Osteoblast (primary cell): ENCODE results near the gene TUBA4B. TPM values are rescaled to one million over a fixed set of nuclear protein-coding genes. Genes with fewer than 3 reads are reported as not detected.

Source experiments
- DNase-seq: peaks from one replicate; pipeline ENCODE4 v3.0.0; 2011; ENCODE audit warnings: low spot score, mixed read lengths; ENCODE audit not compliant: insufficient read length; ENCODE audit errors: missing footprints
- H2AFZ ChIP-seq: 2 replicates; pipeline ENCODE4 v1.6.0; 2011; ENCODE audit warnings: mild to moderate bottlenecking, low read length
- H3K27ac ChIP-seq: 2 replicates; pipeline ENCODE4 v1.5.1; 2011; ENCODE audit warnings: mild to moderate bottlenecking, low read depth, low read length, moderate library complexity
- H3K27me3 ChIP-seq: 2 replicates; pipeline ENCODE4 v1.6.0; 2012; ENCODE audit warnings: mild to moderate bottlenecking, control low read depth, inconsistent platforms, low read length, moderate library complexity; ENCODE audit not compliant: insufficient read depth
- H3K36me3 ChIP-seq: 2 replicates; pipeline ENCODE4 v1.5.1; 2011; ENCODE audit warnings: mild to moderate bottlenecking, low read length, control low read depth, moderate library complexity; ENCODE audit not compliant: insufficient read depth
- H3K4me1 ChIP-seq: 2 replicates; pipeline ENCODE4 v1.5.1; 2011; ENCODE audit warnings: mild to moderate bottlenecking, low read length, control low read depth, moderate library complexity; ENCODE audit not compliant: insufficient read depth
- H3K4me2 ChIP-seq: 2 replicates; pipeline ENCODE4 v1.6.0; 2011; ENCODE audit warnings: mild to moderate bottlenecking, low read length; ENCODE audit not compliant: insufficient read depth
- H3K4me3 ChIP-seq: fragments of 200-600 bp; sonication (generic); 3 replicates; pipeline ENCODE4 v1.5.1; 2012; ENCODE audit warnings: mild to moderate bottlenecking, low read length, inconsistent platforms; ENCODE audit not compliant: insufficient read depth
- H3K79me2 ChIP-seq: 2 replicates; pipeline ENCODE4 v1.6.0; 2012; ENCODE audit warnings: mild to moderate bottlenecking, low read length, control low read depth, inconsistent platforms; ENCODE audit not compliant: insufficient read depth
- H3K9me3 ChIP-seq: 2 replicates; pipeline ENCODE4 v1.5.1; 2011; ENCODE audit warnings: low read depth, low read length, control low read depth
- H4K20me1 ChIP-seq: 2 replicates; pipeline ENCODE4 v1.6.0; 2012; ENCODE audit warnings: mild to moderate bottlenecking, low read length, control low read depth; ENCODE audit not compliant: insufficient read depth
- CTCF ChIP-seq: IDR thresholded peaks from 2 replicates; pipeline ENCODE4 v1.5.1; 2011; ENCODE audit warnings: mild to moderate bottlenecking, low read depth, low read length, moderate library complexity; ENCODE audit errors: extremely low read depth
- total RNA-seq: library from RNA; depleted of rRNA; stranded (reverse); fragments of >200 nt; gene quantifications from 2 replicates; pipeline ENCODE4 v1.2.3, GENCODE V29; 2012

The TUBA4B gene
- total RNA-seq, 1 donor: not detected

DNA sequence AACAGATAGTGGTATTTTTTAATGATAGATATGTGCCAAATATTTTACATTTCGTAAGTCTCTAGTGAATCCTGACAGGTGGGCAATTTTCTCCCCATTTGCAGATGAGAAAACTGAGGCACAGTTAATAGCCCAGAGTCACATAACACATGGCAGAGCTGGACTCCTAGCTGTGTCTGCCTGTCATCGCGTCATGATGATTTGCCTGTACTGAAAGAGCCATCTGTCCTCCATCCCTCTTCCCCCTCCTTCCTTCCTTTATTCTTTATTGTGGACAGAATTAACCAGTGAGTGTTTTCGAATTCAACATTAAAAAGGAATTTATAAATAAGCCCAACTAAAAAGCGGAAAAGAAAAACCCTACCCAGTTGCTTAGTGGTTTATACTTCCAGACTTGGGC lies 29.3 kb downstream of the TUBA4B start:
- Histone ChIP-seq H3K9me3 (no peaks in the 10 kb centered on the region), H3K27me3 (no peaks in the 10 kb centered on the region), H3K79me2 (peaks cover 15% of the 10 kb centered on the region), H4K20me1 (peaks cover 7% of the 10 kb centered on the region), H3K4me2 (no peak overlapping the region), H3K4me3 (no peak overlapping the region), H2AFZ (no peak overlapping the region), H3K4me1 (peaks cover 32% of the 10 kb centered on the region), H3K27ac (no peak overlapping the region), H3K36me3 (peaks cover 38% of the 10 kb centered on the region)
- DNase-seq: no peak
- no peak for TF ChIP-seq CTCF

DNA sequence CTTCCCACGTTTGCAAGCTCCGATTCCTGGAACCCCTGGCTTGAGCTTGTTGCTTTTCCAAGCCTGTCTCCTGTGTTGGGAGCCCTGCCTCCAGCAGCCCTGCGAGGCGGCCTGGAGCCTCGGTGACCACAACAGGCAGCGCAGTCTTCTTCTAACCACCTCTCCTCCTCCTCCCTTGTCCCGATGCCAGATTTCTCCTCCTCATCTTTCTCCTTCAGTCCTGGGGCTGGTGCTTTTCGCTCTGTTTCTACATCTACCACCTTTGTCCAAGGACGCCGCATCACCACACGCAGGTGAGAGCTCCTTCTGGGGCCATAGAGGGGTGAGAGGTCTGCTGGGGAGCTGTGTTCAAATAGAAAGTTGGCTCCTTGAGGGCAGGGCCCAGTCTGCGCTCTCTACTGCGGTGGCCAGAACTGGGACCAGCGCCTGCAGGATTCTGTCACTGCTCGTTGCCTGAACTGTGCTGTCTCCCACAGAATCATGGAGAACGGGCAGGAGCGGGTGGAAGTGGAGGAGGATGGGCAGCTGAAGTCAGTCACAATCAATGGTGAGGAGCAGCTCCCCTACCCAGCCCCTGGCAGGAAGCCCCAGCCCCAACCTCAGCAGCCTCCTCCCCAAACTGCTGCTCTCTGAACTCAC lies 30.0 kb downstream of the TUBA4B start:
- Histone ChIP-seq H3K79me2 (peaks cover 15% of the 10 kb centered on the region), H3K9me3 (no peaks in the 10 kb centered on the region), H3K4me2 (no peak overlapping the region), H3K36me3 (peaks cover 38% of the 10 kb centered on the region), H3K4me3 (no peak overlapping the region), H3K27me3 (no peaks in the 10 kb centered on the region), H3K27ac (no peak overlapping the region), H4K20me1 (peaks cover 7% of the 10 kb centered on the region), H3K4me1 (peaks cover 25% of the 10 kb centered on the region), H2AFZ (no peak overlapping the region)
- DNase-seq: peak; percentile 83
- TF ChIP-seq CTCF: no peak

DNA sequence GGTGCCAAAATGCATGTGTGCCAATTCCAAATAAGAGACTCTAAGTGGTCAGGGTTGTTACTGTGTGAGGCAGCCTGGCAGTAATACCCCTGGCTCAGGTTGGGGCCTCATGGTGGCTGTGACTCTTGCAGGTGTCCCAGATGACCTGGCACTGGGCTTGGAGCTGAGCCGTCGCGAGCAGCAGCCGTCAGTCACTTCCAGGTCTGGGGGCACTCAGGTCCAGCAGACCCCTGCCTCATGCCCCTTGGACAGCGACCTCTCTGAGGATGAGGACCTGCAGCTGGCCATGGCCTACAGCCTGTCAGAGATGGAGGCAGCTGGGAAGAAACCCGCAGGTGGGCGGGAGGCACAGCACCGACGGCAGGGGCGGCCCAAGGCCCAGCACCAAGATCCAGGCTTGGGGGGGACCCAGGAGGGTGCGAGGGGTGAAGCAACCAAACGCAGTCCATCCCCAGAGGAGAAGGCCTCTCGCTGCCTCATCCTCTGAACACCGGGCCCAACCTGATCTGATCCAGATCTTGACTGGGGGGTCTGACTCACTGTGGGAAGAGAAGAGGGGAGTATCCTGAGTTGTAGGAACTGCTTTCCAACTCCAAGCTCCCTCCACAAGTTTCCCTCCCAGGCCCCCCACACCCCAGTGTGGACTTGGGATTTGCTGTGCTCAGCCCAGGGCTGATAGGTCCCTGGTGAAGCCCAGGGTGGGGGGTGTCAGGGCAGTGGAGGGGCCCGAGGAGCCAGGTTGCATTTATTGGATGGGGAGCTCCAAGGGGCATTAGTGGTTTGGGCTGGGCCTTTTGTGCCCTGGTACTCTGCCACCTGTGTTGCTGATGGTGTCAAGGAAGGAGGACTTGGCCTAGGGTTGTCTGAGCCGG lies 31.7 kb downstream of the TUBA4B start:
- DNase-seq: peak; percentile 41
- Histone ChIP-seq H3K79me2 (peaks cover 15% of the 10 kb centered on the region), H3K36me3 (peaks cover 38% of the 10 kb centered on the region), H3K27me3 (no peaks in the 10 kb centered on the region), H3K4me1 (peaks cover 23% of the 10 kb centered on the region), H3K27ac (no peak overlapping the region), H3K4me2 (no peak overlapping the region), H4K20me1 (peaks cover 7% of the 10 kb centered on the region), H3K9me3 (no peaks in the 10 kb centered on the region), H3K4me3 (no peak overlapping the region), H2AFZ (no peak overlapping the region)
- no peak for TF ChIP-seq CTCF

- Histone ChIP-seq H3K9me3 (no peaks in the 10 kb centered on the region), H3K4me2 (no peak overlapping the region), H3K27me3 (no peaks in the 10 kb centered on the region), H4K20me1 (peaks cover 5% of the 10 kb centered on the region), H2AFZ (no peak overlapping the region), H3K36me3 (peaks cover 36% of the 10 kb centered on the region), H3K79me2 (peaks cover 9% of the 10 kb centered on the region), H3K27ac (no peak overlapping the region), H3K4me3 (no peak overlapping the region), H3K4me1 (peaks cover 23% of the 10 kb centered on the region)
- no peak for TF ChIP-seq CTCF
- peak; percentile 75 for DNase-seq
Observed at GRCh38 chr2:219285373-219285735, 32.3 kb downstream of the TUBA4B start.
